Calu3 (cell line): Measurements from ENCODE around the gene MBOAT7. TPM values are rescaled to one million over a fixed set of nuclear protein-coding genes. Genes with fewer than 3 reads are reported as not detected.

ENCODE experiments used
- BruUV-seq: library from RNA; stranded (reverse); fragments of 400-500 nt; replicated peaks from 2 replicates; lab custom pipeline; 2021; lab: Mats Ljungman, UMichigan
- CTCF ChIA-PET: fragments of 300-600 bp; sonication (Branson Sonifier 250); formaldehyde crosslinking; loops from one replicate; lab custom pipeline; 2022; ENCODE audit warnings: antibody characterized with exemption; lab: Charles Lee
- DNase-seq: peaks from one replicate; pipeline ENCODE4 v3.0.0; 2022
- H3K27ac Mint-ChIP-seq: one replicate; pipeline ENCODE4 v1.8.0; 2022; ENCODE audit warnings: mixed read lengths; ENCODE audit not compliant: unreplicated experiment
- H3K27me3 Mint-ChIP-seq: one replicate; pipeline ENCODE4 v1.8.0; 2022; ENCODE audit warnings: mixed read lengths; ENCODE audit not compliant: unreplicated experiment
- H3K36me3 Mint-ChIP-seq: one replicate; pipeline ENCODE4 v1.8.0; 2022; ENCODE audit warnings: mild to moderate bottlenecking, moderate library complexity, mixed read lengths; ENCODE audit not compliant: insufficient read depth, unreplicated experiment
- H3K4me1 Mint-ChIP-seq: one replicate; pipeline ENCODE4 v1.8.0; 2022; ENCODE audit warnings: mild to moderate bottlenecking, low read depth, mixed read lengths; ENCODE audit not compliant: unreplicated experiment
- H3K4me3 Mint-ChIP-seq: one replicate; pipeline ENCODE4 v1.8.0; 2022; ENCODE audit warnings: mild to moderate bottlenecking, low read depth, moderate library complexity, mixed read lengths; ENCODE audit not compliant: unreplicated experiment
- H3K9me3 Mint-ChIP-seq: one replicate; pipeline ENCODE4 v1.8.0; 2022; ENCODE audit warnings: low read depth, mixed read lengths; ENCODE audit not compliant: unreplicated experiment
- intact Hi-C: fragments of 100-400 bp; cut with micrococcal nuclease; formaldehyde crosslinking; loops from one replicate; pipeline ENCODE4 v1.10.0; 2022; ENCODE audit not compliant: unreplicated experiment
- total RNA-seq: library from RNA; stranded (reverse); gene quantifications from 2 replicates; pipeline ENCODE4 v1.2.3, GENCODE V29; 2022
- TF ChIP-seq, protein P1 (sequence below): fragments of 200-600 bp; IDR thresholded peaks from one replicate; pipeline ENCODE4 v1.8.0; 2022; ENCODE audit warnings: antibody characterized with exemption; ENCODE audit not compliant: unreplicated experiment

MBOAT7 gene
- total RNA-seq, 1 experiment from 2014 or later, result 287 TPM

DNA sequence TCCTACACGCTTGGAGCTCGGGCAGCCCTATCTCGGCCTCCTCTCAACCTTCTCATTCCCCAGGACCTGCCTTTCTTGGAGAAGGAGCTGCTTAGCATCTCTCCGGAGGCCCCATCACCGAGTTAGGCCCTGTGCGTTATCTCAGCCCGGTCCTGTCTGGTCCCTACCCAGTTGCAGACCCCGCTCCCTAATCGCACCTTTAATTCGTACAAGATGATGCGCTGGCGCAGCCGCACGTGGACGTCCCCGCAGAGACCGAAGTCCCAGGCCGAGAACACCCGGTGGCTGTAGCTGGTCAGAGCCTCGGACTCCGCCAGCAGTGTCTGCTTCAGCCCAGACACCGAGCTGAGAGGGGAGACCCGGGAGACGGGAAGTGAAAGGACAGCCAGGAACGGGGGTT is 24.2 kb downstream of the MBOAT7 start:
- no peak for DNase-seq
- Mint-ChIP-seq H3K27ac (peak overlapping the region; percentile 19), H3K27me3 (no peaks in the 10 kb centered on the region), H3K4me1 (peaks cover 18% of the 10 kb centered on the region), H3K9me3 (peaks cover 5% of the 10 kb centered on the region), H3K36me3 (peaks cover 85% of the 10 kb centered on the region), H3K4me3 (no peak overlapping the region)
- TF ChIP-seq, protein P1, sequence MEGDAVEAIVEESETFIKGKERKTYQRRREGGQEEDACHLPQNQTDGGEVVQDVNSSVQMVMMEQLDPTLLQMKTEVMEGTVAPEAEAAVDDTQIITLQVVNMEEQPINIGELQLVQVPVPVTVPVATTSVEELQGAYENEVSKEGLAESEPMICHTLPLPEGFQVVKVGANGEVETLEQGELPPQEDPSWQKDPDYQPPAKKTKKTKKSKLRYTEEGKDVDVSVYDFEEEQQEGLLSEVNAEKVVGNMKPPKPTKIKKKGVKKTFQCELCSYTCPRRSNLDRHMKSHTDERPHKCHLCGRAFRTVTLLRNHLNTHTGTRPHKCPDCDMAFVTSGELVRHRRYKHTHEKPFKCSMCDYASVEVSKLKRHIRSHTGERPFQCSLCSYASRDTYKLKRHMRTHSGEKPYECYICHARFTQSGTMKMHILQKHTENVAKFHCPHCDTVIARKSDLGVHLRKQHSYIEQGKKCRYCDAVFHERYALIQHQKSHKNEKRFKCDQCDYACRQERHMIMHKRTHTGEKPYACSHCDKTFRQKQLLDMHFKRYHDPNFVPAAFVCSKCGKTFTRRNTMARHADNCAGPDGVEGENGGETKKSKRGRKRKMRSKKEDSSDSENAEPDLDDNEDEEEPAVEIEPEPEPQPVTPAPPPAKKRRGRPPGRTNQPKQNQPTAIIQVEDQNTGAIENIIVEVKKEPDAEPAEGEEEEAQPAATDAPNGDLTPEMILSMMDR, result no peak
- no TSS peak for BruUV-seq
- intact Hi-C loops, result no loop called here
- CTCF ChIA-PET, result interaction anchor here (0.6 kb wide), 1 partner anchor 282 kb away, joined by 3 read pairs; no protein-coding TSS in a partner anchor

DNA sequence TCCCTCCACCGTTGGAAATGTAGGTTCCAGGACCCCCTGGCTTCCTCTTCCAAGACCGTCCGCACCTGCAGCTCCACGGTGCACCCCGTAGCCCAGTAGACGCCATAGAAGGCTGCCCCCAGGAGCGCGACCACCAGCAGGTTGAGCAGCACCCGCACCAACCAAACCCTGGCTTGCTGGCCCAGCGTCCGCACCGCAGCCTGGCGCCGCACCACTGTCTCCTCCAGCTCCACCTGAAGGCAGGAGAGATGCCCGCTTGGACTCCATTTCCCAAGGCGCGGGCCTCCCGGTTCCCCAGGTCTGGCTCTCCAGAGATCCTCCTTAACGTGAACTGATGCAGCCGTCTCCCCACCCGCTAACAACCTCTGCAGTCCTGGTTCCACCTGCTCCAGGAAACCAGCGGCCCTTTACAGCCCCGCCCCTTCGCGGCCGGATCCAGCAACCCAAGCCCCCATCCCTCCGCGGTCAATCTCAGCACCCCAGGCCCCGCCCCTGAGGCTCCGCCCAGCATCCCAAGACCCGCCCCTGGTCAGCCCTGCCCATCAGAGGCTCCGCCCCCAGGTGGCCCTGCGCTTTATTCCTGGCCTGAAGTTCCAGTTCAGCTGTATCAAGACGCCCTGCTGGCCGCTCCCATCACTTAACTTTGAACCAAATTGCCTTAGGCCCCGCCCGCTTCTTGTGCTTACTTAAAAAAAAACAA is 24.9 kb downstream of the MBOAT7 start:
- peaks cover 85% of the 10 kb centered on the region for H3K36me3 Mint-ChIP-seq
- CTCF ChIA-PET, result no interaction called here
- intact Hi-C loops, result no loop called here
- peak overlapping the region; percentile 2 for H3K27ac Mint-ChIP-seq
- TF ChIP-seq, protein P1, result no peak
- no TSS peak for BruUV-seq
- H3K4me3 Mint-ChIP-seq, result no peak overlapping the region
- peaks cover 19% of the 10 kb centered on the region for H3K4me1 Mint-ChIP-seq
- no peaks in the 10 kb centered on the region for H3K27me3 Mint-ChIP-seq
- H3K9me3 Mint-ChIP-seq, result peaks cover 5% of the 10 kb centered on the region
- DNase-seq, result peak; percentile 41

DNA sequence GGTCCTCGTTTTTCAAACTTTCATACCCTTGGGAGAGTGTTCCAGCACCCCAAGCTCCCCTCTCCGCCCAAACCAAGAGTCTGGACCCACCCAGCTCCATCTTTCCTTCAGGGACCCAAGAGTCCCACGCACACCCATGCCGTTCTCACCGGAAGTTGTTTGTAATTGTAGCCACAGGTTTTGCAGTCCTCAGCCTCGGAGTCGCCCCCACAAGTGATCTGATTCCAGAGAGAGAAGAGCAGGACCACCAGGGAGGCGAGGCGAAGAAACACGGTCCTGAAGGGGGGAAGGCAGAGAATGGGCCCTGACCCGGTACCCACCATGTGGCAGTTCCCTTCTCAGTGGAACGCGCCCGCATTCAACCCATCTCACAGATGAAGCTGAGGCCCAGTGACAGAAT is 26.5 kb downstream of the MBOAT7 start:
- TF ChIP-seq, protein P1, result no peak
- intact Hi-C loops, result no loop called here
- Mint-ChIP-seq H3K4me3 (no peak overlapping the region), H3K27me3 (no peaks in the 10 kb centered on the region), H3K4me1 (peaks cover 26% of the 10 kb centered on the region), H3K9me3 (peaks cover 5% of the 10 kb centered on the region), H3K27ac (peak overlapping the region; percentile 45), H3K36me3 (peaks cover 86% of the 10 kb centered on the region)
- BruUV-seq, result no TSS peak
- DNase-seq, result no peak
- CTCF ChIA-PET, result interaction anchor here (0.9 kb wide), 1 partner anchor 10 kb away, joined by 3 read pairs; the partner anchor contains the start of gene TMC4

DNA sequence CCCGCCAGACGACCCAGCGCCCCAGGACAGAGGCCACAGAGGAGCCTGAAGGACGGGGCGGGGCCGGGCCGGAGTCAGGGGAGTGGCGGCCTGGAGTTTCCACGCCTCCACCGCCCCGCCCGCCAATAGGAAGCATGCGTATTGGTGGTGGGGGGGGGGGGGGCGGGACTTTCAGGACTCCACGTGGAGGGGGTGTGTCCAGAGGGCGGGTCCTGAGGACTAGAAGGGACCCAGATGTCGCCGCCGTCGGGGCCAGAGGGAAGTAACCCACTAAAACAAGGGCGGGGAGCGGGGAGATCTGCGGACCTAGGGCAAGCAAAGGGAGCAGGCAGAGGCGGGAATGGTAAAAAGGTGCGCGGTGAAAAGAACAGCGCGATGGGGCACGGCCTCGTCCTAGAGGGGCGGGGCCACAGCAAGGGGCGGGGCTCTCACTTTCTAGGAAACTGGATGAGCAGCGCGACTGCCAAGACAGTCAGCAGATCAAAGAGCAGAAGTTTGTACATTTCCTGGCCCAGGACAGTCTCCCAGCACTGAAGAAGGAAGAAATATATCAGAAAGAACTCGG is 27.1 kb downstream of the MBOAT7 start:
- Mint-ChIP-seq H3K27me3 (no peaks in the 10 kb centered on the region), H3K9me3 (peaks cover 5% of the 10 kb centered on the region), H3K4me1 (peaks cover 27% of the 10 kb centered on the region), H3K36me3 (peaks cover 85% of the 10 kb centered on the region), H3K4me3 (no peak overlapping the region), H3K27ac (peak overlapping the region; percentile 45)
- no TSS peak for BruUV-seq
- DNase-seq, result no peak
- intact Hi-C loops, result no loop called here
- TF ChIP-seq, protein P1, result no peak
- CTCF ChIA-PET, result interaction anchor here (0.9 kb wide), 1 partner anchor 10 kb away, joined by 3 read pairs; the partner anchor contains the start of gene TMC4
